Neural progenitor cell (in vitro differentiated cells): ENCODE measurements around the gene ITGB1. TPM values are rescaled to one million over a fixed set of nuclear protein-coding genes. Genes with fewer than 3 reads are reported as not detected.

ENCODE experiments used
- DNase-seq: peaks from one replicate; pipeline ENCODE4 v3.0.0-alpha.2; 2016; ENCODE audit warnings: low spot score
- H2AFZ ChIP-seq: fragments of 200-600 bp; sonication (generic); replicated peaks from 2 replicates; pipeline ENCODE4 v1.6.1; 2016; ENCODE audit warnings: antibody characterized with exemption
- H3F3A ChIP-seq: fragments of 200-600 bp; sonication (generic); 2 replicates; pipeline ENCODE4 v1.6.1; 2016; ENCODE audit warnings: antibody characterized with exemption, low read depth
- H3K27ac ChIP-seq: fragments of 200-600 bp; sonication (generic); 2 replicates; pipeline ENCODE4 v1.5.1; 2016; ENCODE audit warnings: mild to moderate bottlenecking
- H3K27me3 ChIP-seq: fragments of 200-600 bp; sonication (generic); 2 replicates; pipeline ENCODE4 v1.6.1; 2016; ENCODE audit warnings: mild to moderate bottlenecking, moderate library complexity
- H3K36me3 ChIP-seq: fragments of 200-600 bp; sonication (generic); 2 replicates; pipeline ENCODE4 v1.5.1; 2016
- H3K4me1 ChIP-seq: fragments of 200-600 bp; sonication (generic); 2 replicates; pipeline ENCODE4 v1.6.1; 2016; ENCODE audit warnings: mixed run types
- H3K4me2 ChIP-seq: fragments of 200-600 bp; sonication (generic); 2 replicates; pipeline ENCODE4 v1.6.1; 2016
- H3K4me3 ChIP-seq: fragments of 200-600 bp; sonication (generic); 2 replicates; pipeline ENCODE4 v1.5.1; 2016
- H3K79me2 ChIP-seq: fragments of 200-600 bp; sonication (generic); 2 replicates; pipeline ENCODE4 v1.6.1; 2016; ENCODE audit warnings: low read depth
- H3K9ac ChIP-seq: fragments of 200-600 bp; sonication (generic); 2 replicates; pipeline ENCODE4 v1.6.1; 2016
- H3K9me3 ChIP-seq: fragments of 200-600 bp; sonication (generic); 2 replicates; pipeline ENCODE4 v1.5.1; 2016; ENCODE audit warnings: low read depth
- H4K20me1 ChIP-seq: fragments of 200-600 bp; sonication (generic); 2 replicates; pipeline ENCODE4 v1.6.1; 2016; ENCODE audit warnings: low read depth
- H3K27ac Mint-ChIP-seq: 3 replicates; pipeline ENCODE4 v1.8.0; 2021; ENCODE audit warnings: mixed read lengths
- H3K27me3 Mint-ChIP-seq: 2 replicates; pipeline ENCODE4 v1.8.0; 2022; ENCODE audit warnings: low read depth, mild to moderate bottlenecking, inconsistent platforms, moderate library complexity, mixed read lengths; ENCODE audit not compliant: insufficient read depth
- H3K36me3 Mint-ChIP-seq: 3 replicates; pipeline ENCODE4 v1.8.0; 2021; ENCODE audit warnings: mixed read lengths
- H3K4me1 Mint-ChIP-seq: 3 replicates; pipeline ENCODE4 v1.8.0; 2021; ENCODE audit warnings: mixed read lengths
- H3K4me3 Mint-ChIP-seq: 3 replicates; pipeline ENCODE4 v1.8.0; 2021; ENCODE audit warnings: mild to moderate bottlenecking, moderate library complexity, mixed read lengths
- H3K9me3 Mint-ChIP-seq: 3 replicates; pipeline ENCODE4 v1.8.0; 2020; ENCODE audit warnings: mixed read lengths
- CTCF ChIP-seq: fragments of 200-600 bp; sonication (generic); IDR thresholded peaks from 2 replicates; pipeline ENCODE4 v1.5.1; 2017; ENCODE audit warnings: antibody characterized with exemption, mild to moderate bottlenecking
- EZH2 ChIP-seq: fragments of 200-600 bp; sonication (generic); IDR thresholded peaks from 2 replicates; pipeline ENCODE4 v1.6.1; 2017; ENCODE audit warnings: antibody characterized with exemption, mild to moderate bottlenecking, moderate library complexity
- EZH2phosphoT487 ChIP-seq: fragments of 200-600 bp; sonication (generic); IDR thresholded peaks from 2 replicates; pipeline ENCODE4 v1.6.1; 2017; ENCODE audit warnings: antibody characterized with exemption
- total RNA-seq: library from RNA; depleted of rRNA; stranded (reverse); fragments of >200 nt; gene quantifications from 2 replicates; pipeline ENCODE4 v1.2.3, GENCODE V29; 2015; ENCODE audit warnings: low replicate concordance

The ITGB1 gene
- total RNA-seq, 1 donor from 2014 or later: 358 TPM

- Histone ChIP-seq H3K36me3 (no peaks in the 10 kb centered on the region), H3K9ac (peak overlapping the region; percentile 62), H3K4me3 (peak overlapping the region; percentile 82), H3K79me2 (peaks cover 82% of the 10 kb centered on the region), H3K4me2 (peak overlapping the region; percentile 99), H3K9me3 (no peaks in the 10 kb centered on the region), H3K4me1 (peaks cover 46% of the 10 kb centered on the region), H3F3A (peaks cover 21% of the 10 kb centered on the region), H4K20me1 (peaks cover 56% of the 10 kb centered on the region), H3K27ac (no peak overlapping the region), H3K27me3 (no peaks in the 10 kb centered on the region), H2AFZ (no peak overlapping the region)
- H3K27me3 Mint-ChIP-seq: peaks cover 3% of the 10 kb centered on the region
- no peak overlapping the region for H3K27ac Mint-ChIP-seq
- no peak for DNase-seq
- peak overlapping the region; percentile 90 for H3K4me3 Mint-ChIP-seq
- peaks cover 5% of the 10 kb centered on the region for H3K36me3 Mint-ChIP-seq
- peaks cover 49% of the 10 kb centered on the region for H3K4me1 Mint-ChIP-seq
- TF ChIP-seq CTCF: no peak
- TF ChIP-seq EZH2phosphoT487: no peak
- TF ChIP-seq EZH2: no peak
- peaks cover 2% of the 10 kb centered on the region for H3K9me3 Mint-ChIP-seq
Observed at GRCh38 chr10:32956365-32957197, 1.4 kb downstream of the ITGB1 start.

- Histone ChIP-seq H3K4me1 (peaks cover 54% of the 10 kb centered on the region), H2AFZ (no peak overlapping the region), H3F3A (peaks cover 27% of the 10 kb centered on the region), H3K27ac (no peak overlapping the region), H4K20me1 (peaks cover 58% of the 10 kb centered on the region), H3K4me2 (peak overlapping the region; percentile 99), H3K9ac (no peak overlapping the region), H3K27me3 (no peaks in the 10 kb centered on the region), H3K36me3 (no peaks in the 10 kb centered on the region), H3K79me2 (peaks cover 90% of the 10 kb centered on the region), H3K4me3 (peak overlapping the region; percentile 82), H3K9me3 (no peaks in the 10 kb centered on the region)
- Mint-ChIP-seq H3K9me3 (peaks cover 2% of the 10 kb centered on the region), H3K27ac (no peak overlapping the region), H3K4me1 (peaks cover 53% of the 10 kb centered on the region), H3K4me3 (peak overlapping the region; percentile 90), H3K36me3 (peaks cover 10% of the 10 kb centered on the region), H3K27me3 (peaks cover 3% of the 10 kb centered on the region)
- TF ChIP-seq EZH2 (no peak), CTCF (no peak), EZH2phosphoT487 (no peak)
- no peak for DNase-seq
Observed at GRCh38 chr10:32955790-32956189, 2.2 kb downstream of the ITGB1 start.

DNA sequence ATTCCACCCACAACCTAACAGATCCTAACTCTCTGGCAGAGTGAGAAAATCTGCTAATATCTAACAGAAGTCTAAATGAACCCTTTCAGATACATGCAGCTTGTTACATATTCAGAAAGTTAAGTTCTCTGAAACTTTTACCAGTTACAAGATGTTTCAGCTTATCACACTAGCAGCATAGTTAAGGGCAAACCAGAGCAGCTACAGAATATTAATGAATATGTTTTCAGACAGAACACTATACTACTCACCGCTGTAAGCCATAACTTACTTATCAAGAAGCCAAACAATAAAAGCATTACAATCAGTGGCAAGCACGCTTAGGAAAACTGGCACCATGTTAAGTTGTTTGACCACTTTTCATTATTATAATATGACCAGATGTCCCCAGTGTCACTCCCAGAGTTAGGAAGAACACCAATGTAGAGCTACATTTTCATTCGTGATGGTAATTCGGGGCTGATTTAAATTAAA is 2.7 kb downstream of the ITGB1 start:
- no peak for DNase-seq
- H4K20me1 ChIP-seq: peaks cover 60% of the 10 kb centered on the region
- no peaks in the 10 kb centered on the region for H3K9me3 ChIP-seq
- H3K27me3 ChIP-seq: no peaks in the 10 kb centered on the region
- peaks cover 56% of the 10 kb centered on the region for H3K4me1 ChIP-seq
- peak overlapping the region; percentile 13 for H3K4me3 ChIP-seq
- TF ChIP-seq EZH2phosphoT487: no peak
- peak overlapping the region; percentile 99 for H3K4me2 ChIP-seq
- peaks cover 13% of the 10 kb centered on the region for H3K36me3 Mint-ChIP-seq
- H3K27me3 Mint-ChIP-seq: peaks cover 3% of the 10 kb centered on the region
- peaks cover 5% of the 10 kb centered on the region for H3K9me3 Mint-ChIP-seq
- no peak overlapping the region for H3K27ac Mint-ChIP-seq
- H3K9ac ChIP-seq: no peak overlapping the region
- no peak overlapping the region for H2AFZ ChIP-seq
- peak overlapping the region; percentile 9 for H3K4me3 Mint-ChIP-seq
- no peak overlapping the region for H3K27ac ChIP-seq
- peaks cover 54% of the 10 kb centered on the region for H3K4me1 Mint-ChIP-seq
- H3K36me3 ChIP-seq: no peaks in the 10 kb centered on the region
- peaks cover 28% of the 10 kb centered on the region for H3F3A ChIP-seq
- peaks cover 93% of the 10 kb centered on the region for H3K79me2 ChIP-seq
